GM18505 (cell line): ENCODE measurements around the gene MATN1.

ENCODE experiments used
- ATAC-seq: cut with Tn5 transposase; IDR thresholded peaks from one replicate; pipeline ENCODE4 v1.9.1; 2021; ENCODE audit not compliant: unreplicated experiment
- POLR2A ChIP-seq: IDR thresholded peaks from 4 replicates; pipeline ENCODE4 v1.6.1; 2011; ENCODE audit warnings: borderline replicate concordance; ENCODE audit not compliant: insufficient read depth, insufficient read length; ENCODE audit errors: extremely low read depth

Gene MATN1

DNA sequence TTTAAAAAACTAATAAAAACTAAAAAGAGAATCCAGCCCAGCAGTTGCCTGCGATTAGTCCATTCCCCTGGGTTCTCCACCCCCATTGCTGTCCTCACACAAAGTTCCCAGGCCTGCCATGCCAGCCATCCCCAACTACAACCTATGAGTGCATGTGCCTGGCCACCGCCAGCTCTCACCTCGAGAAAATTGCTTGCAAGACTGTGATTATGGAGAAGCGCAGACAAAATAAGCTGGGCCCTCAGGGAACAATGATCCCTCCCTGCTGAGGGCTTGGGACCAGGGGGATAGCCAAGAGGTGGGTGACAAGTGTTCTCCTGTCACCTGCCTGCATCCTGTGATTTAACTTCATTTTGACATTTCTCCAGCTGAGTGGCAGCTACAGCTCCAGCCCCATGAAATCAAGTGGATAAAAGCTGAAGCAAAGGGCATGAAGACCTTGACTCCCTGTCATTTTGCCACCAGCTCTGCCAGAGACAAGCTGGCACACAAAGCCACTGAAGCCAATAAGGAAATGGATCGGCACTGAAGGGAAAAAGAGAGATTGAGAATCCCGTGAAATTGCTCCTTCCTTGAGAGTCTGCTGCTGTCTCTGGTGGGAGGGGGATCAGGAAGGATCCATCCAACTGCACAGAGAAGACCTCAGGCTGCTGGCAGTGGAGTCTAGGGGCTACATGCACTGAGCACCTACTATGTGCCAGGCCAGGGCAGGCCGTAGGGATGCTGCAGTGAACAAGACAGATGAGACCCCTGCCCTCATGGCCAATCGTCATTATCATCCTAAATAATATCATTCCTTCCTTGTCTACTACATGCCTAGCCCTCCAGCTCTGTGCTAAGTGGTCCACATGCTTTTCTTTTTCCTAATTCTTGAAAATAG, 40.7 kb downstream of the MATN1 start:
- no peak for ATAC-seq
- TF ChIP-seq POLR2A: no peak

DNA sequence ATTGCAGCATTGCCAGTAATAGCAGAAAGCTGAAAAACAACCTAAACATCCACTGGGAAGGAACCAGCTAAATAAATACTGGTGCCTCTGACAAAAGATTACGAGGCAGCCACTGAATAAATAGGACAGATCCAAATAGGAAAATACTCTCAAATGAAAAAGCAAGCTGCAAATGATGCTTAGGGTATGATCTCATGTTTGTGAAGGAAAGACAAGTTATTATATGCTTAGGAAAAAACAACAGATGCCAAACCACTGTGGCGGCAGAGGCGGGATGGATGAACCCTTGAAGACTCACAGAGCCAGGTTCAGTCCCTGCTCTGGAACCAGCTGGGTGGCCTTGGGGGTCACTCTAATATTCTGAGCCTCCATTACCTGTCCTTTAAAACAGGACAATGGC, 41.6 kb downstream of the MATN1 start:
- TF ChIP-seq POLR2A: no peak
- ATAC-seq: no peak

GRCh38 chr1:30680879-30681278, 42.5 kb downstream of the MATN1 start:
- no peak for TF ChIP-seq POLR2A
- no peak for ATAC-seq

DNA sequence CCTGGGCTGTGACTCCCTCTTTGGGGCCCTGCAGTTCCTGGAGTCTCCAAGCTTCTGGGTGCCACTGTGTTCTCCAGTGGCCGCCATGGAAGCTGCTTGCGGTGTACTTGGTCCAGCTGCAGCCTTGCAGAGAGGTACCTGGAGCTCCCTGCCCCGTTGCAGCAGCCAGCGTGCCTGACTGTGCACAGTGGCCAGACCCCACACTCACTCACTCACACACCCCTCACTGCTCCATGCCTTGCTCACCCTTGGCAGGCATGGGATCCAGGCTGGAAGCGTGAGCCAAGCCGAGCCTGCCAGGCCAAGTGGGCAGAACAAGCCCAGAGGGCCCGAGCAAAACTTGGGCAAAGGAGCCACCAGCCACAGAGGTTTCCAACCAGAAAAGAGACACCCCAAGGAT, 43.0 kb downstream of the MATN1 start:
- TF ChIP-seq POLR2A: no peak
- no peak for ATAC-seq

GRCh38 chr1:30679976-30680305, 43.4 kb downstream of the MATN1 start:
- no peak for ATAC-seq
- no peak for TF ChIP-seq POLR2A

DNA sequence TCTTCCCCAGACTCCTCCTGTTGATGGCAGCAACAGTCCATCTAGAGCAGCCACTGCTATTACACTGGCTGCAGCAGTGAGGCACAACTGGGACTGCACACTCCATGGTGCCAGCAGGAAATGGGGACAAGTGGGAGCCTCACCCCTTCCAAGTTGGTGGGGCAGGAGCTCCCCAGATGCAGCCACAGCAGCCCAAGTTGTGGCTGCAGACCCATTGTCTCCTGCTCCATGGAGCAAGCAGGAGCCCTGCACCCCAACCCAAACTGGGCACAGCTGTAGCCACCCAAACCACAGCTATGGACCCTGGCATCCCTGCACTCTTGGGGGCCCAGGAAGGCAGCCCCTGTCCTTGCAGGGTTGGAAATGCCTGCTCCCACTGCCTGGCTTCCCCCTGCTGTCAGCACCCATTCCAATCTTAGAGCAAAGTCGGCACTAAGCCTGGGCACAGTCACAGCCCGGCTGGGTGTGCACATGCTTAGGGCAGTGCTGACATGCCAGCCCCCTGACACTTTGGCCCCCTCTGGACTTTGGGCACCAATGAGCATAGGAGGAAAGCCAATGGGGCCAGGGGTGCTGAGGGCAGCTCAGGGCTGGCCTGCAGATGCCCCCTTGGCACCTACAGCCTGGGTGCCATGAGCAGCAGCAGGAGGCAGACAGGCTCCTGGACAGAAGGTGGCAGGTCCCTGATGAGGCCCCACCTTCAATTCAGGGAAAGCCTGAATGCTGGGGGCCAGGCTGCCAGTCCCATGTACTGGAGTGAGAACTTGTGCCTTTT, 44.0 kb downstream of the MATN1 start:
- no peak for ATAC-seq
- TF ChIP-seq POLR2A: no peak

GRCh38 chr1:30678209-30678608, 45.2 kb downstream of the MATN1 start:
- no peak for ATAC-seq
- no peak for TF ChIP-seq POLR2A

- no peak for ATAC-seq
- no peak for TF ChIP-seq POLR2A
Measured at GRCh38 chr1:30677471-30677870, 45.9 kb downstream of the MATN1 start.

GRCh38 chr1:30675761-30676160, 47.6 kb downstream of the MATN1 start:
- TF ChIP-seq POLR2A: no peak
- no peak for ATAC-seq

DNA sequence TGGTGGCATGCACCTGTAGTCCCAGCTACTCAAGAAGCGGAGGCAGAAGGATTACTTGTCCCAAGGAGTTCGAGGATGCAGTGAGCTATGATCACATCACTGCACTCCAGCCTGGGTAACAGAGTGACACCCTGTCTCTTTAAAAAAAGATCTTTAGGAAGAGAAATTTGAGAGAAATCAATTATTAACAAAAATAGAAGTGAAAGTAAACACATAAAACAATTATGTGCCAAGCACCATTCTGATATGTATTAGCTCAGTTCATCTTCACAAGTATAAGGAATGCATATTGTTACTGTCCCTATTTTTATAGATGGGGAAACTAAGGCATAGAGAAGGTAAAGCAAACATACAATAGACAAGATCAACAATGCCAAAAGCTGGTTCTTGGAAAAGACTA, 48.1 kb downstream of the MATN1 start:
- TF ChIP-seq POLR2A: no peak
- ATAC-seq: no peak

- TF ChIP-seq POLR2A: no peak
- no peak for ATAC-seq
Measured at GRCh38 chr1:30673395-30673794, 50.0 kb downstream of the MATN1 start.

- ATAC-seq: no peak
- TF ChIP-seq POLR2A: no peak
Measured at GRCh38 chr1:30672661-30673060, 50.7 kb downstream of the MATN1 start.

GRCh38 chr1:30670240-30671060, 52.9 kb downstream of the MATN1 start:
- ATAC-seq: no peak
- TF ChIP-seq POLR2A: no peak

GRCh38 chr1:30668546-30669327, 54.6 kb downstream of the MATN1 start:
- TF ChIP-seq POLR2A: no peak

GRCh38 chr1:30668024-30668423, 55.4 kb downstream of the MATN1 start:
- TF ChIP-seq POLR2A: no peak

More at GRCh38 chr1:30668546-30669327, 54.6 kb downstream of the MATN1 start:
- ATAC-seq: no peak

More at GRCh38 chr1:30668024-30668423, 55.4 kb downstream of the MATN1 start:
- ATAC-seq: no peak
